RWPE1 (cell line): ENCODE data around the gene UQCC5.

ENCODE experiments used
- CTCF ChIA-PET: fragments of 350-600 bp; sonication (Branson Sonifier 250); formaldehyde crosslinking; extraction: SDS; loops from one replicate; lab custom pipeline; 2021; lab: Yijun Ruan, JAX
- POLR2A ChIA-PET: fragments of 400-600 bp; formaldehyde crosslinking; extraction: SDS; loops from one replicate; lab custom pipeline; 2020; ENCODE audit warnings: antibody characterized with exemption; ENCODE audit not compliant: low non-redundant PET; lab: Yijun Ruan, JAX
- DNase-seq: peaks from one replicate; pipeline ENCODE4 v3.0.0; 2012; ENCODE audit warnings: low spot score
- H3K27ac ChIP-seq: fragments of 450-650 bp; 2 replicates; pipeline ENCODE4 v1.5.1; 2017
- TF ChIP-seq, protein P1 (sequence below): fragments of 450-650 bp; conservative IDR thresholded peaks from 2 replicates; pipeline ENCODE4 v1.5.1; 2017; ENCODE audit warnings: low read depth, mild to moderate bottlenecking

UQCC5 gene, protein sequence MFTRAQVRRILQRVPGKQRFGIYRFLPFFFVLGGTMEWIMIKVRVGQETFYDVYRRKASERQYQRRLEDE

DNA sequence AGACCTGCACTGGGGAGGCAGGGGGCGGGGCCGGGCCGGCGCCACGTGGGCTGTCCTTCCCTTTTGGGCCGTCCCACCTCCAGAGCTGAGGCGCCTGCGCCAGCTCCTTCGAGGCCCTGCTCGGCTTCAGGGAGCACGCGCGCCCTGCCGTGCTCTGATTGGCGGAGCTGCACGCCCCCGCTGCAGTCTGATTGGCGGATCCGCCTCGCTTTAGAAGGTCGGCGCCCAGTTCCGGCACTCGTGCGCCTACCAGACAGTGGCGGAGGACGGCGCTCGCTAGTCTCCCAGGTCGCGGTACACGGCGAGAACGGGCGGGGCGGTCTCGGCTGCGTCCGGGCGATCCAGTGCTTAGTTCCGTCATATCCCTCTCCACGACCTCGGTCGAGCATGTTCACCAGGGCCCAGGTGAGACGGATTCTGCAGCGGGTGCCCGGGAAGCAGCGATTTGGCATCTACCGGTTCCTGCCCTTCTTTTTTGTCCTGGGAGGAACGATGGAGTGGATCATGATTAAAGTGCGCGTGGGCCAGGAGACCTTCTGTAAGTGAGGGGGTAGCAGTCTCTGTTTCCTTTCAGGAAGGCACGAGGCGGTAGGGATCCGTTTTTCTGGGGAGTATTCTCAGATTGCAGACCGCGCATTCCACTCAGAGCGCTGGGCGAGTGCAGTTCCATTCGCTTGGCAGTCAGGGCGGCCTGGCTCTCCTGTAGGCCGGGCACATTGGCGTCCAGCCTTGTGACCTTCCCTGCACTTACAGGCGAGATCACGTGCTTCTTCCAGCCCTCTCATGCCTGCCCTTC is at the start of gene UQCC5:
Gene UQCC5, plus strand, starts transcription at position 237 of the 796 bp plus-strand sequence. Its CDS starts 151 bp downstream, at position 388.
- TF ChIP-seq, protein P1, sequence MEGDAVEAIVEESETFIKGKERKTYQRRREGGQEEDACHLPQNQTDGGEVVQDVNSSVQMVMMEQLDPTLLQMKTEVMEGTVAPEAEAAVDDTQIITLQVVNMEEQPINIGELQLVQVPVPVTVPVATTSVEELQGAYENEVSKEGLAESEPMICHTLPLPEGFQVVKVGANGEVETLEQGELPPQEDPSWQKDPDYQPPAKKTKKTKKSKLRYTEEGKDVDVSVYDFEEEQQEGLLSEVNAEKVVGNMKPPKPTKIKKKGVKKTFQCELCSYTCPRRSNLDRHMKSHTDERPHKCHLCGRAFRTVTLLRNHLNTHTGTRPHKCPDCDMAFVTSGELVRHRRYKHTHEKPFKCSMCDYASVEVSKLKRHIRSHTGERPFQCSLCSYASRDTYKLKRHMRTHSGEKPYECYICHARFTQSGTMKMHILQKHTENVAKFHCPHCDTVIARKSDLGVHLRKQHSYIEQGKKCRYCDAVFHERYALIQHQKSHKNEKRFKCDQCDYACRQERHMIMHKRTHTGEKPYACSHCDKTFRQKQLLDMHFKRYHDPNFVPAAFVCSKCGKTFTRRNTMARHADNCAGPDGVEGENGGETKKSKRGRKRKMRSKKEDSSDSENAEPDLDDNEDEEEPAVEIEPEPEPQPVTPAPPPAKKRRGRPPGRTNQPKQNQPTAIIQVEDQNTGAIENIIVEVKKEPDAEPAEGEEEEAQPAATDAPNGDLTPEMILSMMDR: no peak
- ChIA-PET CTCF (no interaction called here), POLR2A (no interaction called here)
- peak; percentile 94 for DNase-seq
- peak within 1 kb of the TSS; percentile 90 for H3K27ac ChIP-seq

DNA sequence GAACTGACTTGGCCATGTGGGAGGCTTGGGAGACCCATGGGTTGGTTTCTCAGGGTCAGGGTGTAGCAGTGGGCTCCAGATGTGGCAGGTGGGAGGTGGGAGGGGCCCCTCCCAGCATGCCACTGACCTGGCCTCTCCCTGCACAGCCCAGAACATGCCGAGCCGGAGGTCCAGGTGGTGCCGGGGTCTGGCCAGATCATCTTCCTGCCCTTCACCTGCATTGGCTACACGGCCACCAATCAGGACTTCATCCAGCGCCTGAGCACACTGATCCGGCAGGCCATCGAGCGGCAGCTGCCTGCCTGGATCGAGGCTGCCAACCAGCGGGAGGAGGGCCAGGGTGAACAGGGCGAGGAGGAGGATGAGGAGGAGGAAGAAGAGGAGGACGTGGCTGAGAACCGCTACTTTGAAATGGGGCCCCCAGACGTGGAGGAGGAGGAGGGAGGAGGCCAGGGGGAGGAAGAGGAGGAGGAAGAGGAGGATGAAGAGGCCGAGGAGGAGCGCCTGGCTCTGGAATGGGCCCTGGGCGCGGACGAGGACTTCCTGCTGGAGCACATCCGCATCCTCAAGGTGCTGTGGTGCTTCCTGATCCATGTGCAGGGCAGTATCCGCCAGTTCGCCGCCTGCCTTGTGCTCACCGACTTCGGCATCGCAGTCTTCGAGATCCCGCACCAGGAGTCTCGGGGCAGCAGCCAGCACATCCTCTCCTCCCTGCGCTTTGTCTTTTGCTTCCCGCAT is 49.2 kb upstream of the UQCC5 start:
- DNase-seq: no peak
- TF ChIP-seq, protein P1: no peak
- CTCF ChIA-PET: no interaction called here
- peak overlapping the region; percentile 91 for H3K27ac ChIP-seq
- POLR2A ChIA-PET: no interaction called here

DNA sequence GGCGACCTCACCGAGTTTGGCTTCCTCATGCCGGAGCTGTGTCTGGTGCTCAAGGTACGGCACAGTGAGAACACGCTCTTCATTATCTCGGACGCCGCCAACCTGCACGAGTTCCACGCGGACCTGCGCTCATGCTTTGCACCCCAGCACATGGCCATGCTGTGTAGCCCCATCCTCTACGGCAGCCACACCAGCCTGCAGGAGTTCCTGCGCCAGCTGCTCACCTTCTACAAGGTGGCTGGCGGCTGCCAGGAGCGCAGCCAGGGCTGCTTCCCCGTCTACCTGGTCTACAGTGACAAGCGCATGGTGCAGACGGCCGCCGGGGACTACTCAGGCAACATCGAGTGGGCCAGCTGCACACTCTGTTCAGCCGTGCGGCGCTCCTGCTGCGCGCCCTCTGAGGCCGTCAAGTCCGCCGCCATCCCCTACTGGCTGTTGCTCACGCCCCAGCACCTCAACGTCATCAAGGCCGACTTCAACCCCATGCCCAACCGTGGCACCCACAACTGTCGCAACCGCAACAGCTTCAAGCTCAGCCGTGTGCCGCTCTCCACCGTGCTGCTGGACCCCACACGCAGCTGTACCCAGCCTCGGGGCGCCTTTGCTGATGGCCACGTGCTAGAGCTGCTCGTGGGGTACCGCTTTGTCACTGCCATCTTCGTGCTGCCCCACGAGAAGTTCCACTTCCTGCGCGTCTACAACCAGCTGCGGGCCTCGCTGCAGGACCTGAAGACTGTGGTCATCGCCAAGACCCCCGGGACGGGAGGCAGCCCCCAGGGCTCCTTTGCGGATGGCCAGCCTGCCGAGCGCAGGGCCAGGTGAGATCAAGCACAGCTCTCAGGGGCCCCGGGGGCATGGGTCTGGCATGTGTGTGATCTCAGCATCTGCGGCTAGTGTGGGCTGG is 48.4 kb upstream of the UQCC5 start:
- POLR2A ChIA-PET: no interaction called here
- DNase-seq: no peak

DNA sequence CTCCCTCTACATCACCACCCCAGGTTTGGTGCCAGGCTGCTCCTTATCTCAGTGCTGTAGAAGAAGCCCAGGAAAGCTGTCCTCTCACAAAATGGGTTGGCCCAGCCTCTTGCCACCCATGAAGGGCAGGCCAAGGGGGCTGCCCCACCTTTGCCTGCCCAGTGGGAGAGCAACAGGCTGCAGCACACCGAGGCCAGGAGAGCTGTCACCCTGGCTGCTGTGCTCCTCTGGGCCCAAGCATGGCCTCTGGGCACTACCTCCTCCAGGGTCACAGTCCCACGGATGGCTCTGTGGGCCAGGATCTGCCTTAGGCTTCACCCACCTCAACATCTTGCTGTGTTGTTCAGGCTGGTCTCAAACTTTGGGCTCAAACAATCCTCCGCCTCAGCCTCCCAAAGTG is 47.7 kb upstream of the UQCC5 start:
- TF ChIP-seq, protein P1: no peak
- H3K27ac ChIP-seq: peak overlapping the region; percentile 53; the same call in 1 of the 2 replicates
- ChIA-PET CTCF (interaction anchor here (1.5 kb wide), 1 partner anchor 16 kb away, joined by 5 read pairs; no protein-coding TSS in a partner anchor), POLR2A (no interaction called here)
- DNase-seq: no peak

More for the DNA sequence above, 48.4 kb upstream of the UQCC5 start:
- TF ChIP-seq, protein P1: no peak
- CTCF ChIA-PET: interaction anchor here (1.5 kb wide), 1 partner anchor 16 kb away, joined by 5 read pairs; no protein-coding TSS in a partner anchor
- peak overlapping the region; percentile 91; the same call in 1 of the 2 replicates for H3K27ac ChIP-seq

DNA sequence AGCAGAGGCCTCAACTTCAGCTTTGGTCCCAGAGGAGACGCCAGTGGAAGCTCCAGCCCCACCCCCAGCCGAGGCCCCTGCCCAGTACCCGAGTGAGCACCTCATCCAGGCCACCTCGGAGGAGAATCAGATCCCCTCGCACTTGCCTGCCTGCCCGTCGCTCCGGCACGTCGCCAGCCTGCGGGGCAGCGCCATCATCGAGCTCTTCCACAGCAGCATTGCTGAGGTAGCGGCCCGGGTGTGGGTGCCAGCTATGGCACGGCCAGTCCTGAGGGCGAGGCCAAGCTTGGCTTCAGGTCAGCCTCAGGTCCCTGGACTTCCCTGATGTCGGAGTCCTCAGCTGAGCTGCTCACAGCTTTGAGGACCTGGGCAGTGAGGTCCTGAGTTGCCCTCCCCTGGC is 47.0 kb upstream of the UQCC5 start:
- H3K27ac ChIP-seq: peak overlapping the region; percentile 53
- DNase-seq: no peak
- ChIA-PET CTCF (interaction anchor here (0.5 to 1.5 kb wide), 3 partner anchors 17 to 419 kb away, joined by 3 to 7 read pairs (median 5); no protein-coding TSS in a partner anchor), POLR2A (no interaction called here)
- TF ChIP-seq, protein P1: no peak
